ENCODE results near the gene MSH5. TPM values are rescaled to one million over a fixed set of nuclear protein-coding genes. Genes with fewer than 3 reads are reported as not detected.
"Not testable (repeated sequence)": the region's sequence is repeated elsewhere in the genome, so short reads cannot be mapped to it uniquely, and the experiment has no call there.

The MSH5 gene
- polyA plus RNA-seq, 1 donor from 2014 or later: 7.8 TPM

- H3K4me3 ChIP-seq (ENCODE audit: low read length): peak overlapping the region; percentile 76
- H2AFZ ChIP-seq (ENCODE audit: low read depth, low read length): peak overlapping the region; percentile 70
- no peaks in the 10 kb centered on the region for H3K9me3 ChIP-seq (ENCODE audit: low read length)
- H3F3A ChIP-seq (ENCODE audit: insufficient read depth, low read length, poor library complexity, severe bottlenecking): no peaks in the 10 kb centered on the region
- H3K79me2 ChIP-seq (replicated peaks; ENCODE audit: insufficient read depth, low read length): peaks cover 9% of the 10 kb centered on the region
- no peaks in the 10 kb centered on the region for H4K20me1 ChIP-seq (ENCODE audit: insufficient read depth)
- H3K9me2 ChIP-seq (ENCODE audit: insufficient read depth, low read length): no peaks in the 10 kb centered on the region
- H3K27me3 ChIP-seq (ENCODE audit: insufficient read depth, low read depth, low read length): no peaks in the 10 kb centered on the region
- TF ChIP-seq, protein P1, sequence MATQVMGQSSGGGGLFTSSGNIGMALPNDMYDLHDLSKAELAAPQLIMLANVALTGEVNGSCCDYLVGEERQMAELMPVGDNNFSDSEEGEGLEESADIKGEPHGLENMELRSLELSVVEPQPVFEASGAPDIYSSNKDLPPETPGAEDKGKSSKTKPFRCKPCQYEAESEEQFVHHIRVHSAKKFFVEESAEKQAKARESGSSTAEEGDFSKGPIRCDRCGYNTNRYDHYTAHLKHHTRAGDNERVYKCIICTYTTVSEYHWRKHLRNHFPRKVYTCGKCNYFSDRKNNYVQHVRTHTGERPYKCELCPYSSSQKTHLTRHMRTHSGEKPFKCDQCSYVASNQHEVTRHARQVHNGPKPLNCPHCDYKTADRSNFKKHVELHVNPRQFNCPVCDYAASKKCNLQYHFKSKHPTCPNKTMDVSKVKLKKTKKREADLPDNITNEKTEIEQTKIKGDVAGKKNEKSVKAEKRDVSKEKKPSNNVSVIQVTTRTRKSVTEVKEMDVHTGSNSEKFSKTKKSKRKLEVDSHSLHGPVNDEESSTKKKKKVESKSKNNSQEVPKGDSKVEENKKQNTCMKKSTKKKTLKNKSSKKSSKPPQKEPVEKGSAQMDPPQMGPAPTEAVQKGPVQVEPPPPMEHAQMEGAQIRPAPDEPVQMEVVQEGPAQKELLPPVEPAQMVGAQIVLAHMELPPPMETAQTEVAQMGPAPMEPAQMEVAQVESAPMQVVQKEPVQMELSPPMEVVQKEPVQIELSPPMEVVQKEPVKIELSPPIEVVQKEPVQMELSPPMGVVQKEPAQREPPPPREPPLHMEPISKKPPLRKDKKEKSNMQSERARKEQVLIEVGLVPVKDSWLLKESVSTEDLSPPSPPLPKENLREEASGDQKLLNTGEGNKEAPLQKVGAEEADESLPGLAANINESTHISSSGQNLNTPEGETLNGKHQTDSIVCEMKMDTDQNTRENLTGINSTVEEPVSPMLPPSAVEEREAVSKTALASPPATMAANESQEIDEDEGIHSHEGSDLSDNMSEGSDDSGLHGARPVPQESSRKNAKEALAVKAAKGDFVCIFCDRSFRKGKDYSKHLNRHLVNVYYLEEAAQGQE (IDR thresholded peaks at IDR 0.05; ENCODE audit: borderline replicate concordance): no peak
- TF ChIP-seq RAD21 (conservative IDR thresholded peaks at IDR 0.05) (no peak), POLR2AphosphoS5 (IDR thresholded peaks at IDR 0.05) (no peak), TAF1 (IDR thresholded peaks at IDR 0.05; ENCODE audit: low read depth) (no peak), EP300 (conservative IDR thresholded peaks at IDR 0.05; ENCODE audit: poor library complexity, severe bottlenecking) (no peak)
- TF ChIP-seq, protein P2, sequence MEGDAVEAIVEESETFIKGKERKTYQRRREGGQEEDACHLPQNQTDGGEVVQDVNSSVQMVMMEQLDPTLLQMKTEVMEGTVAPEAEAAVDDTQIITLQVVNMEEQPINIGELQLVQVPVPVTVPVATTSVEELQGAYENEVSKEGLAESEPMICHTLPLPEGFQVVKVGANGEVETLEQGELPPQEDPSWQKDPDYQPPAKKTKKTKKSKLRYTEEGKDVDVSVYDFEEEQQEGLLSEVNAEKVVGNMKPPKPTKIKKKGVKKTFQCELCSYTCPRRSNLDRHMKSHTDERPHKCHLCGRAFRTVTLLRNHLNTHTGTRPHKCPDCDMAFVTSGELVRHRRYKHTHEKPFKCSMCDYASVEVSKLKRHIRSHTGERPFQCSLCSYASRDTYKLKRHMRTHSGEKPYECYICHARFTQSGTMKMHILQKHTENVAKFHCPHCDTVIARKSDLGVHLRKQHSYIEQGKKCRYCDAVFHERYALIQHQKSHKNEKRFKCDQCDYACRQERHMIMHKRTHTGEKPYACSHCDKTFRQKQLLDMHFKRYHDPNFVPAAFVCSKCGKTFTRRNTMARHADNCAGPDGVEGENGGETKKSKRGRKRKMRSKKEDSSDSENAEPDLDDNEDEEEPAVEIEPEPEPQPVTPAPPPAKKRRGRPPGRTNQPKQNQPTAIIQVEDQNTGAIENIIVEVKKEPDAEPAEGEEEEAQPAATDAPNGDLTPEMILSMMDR (IDR thresholded peaks at IDR 0.05; ENCODE audit: poor library complexity, severe bottlenecking): no peak
- H3K9ac ChIP-seq (ENCODE audit: low read length): peak overlapping the region; percentile 78
- H3K4me2 ChIP-seq (ENCODE audit: low read length): peak overlapping the region; percentile 77
- H3K36me3 ChIP-seq (ENCODE audit: insufficient read depth, low read length): no peaks in the 10 kb centered on the region
- peak overlapping the region; percentile 83 for H3K27ac ChIP-seq (ENCODE audit: low read length)
Observed at GRCh38 chr6:31805939-31806469, 66.2 kb downstream of the MSH5 start.

GRCh38 chr6:31806470-31807272 is 66.9 kb downstream of the MSH5 start, which contains the start of gene LSM2:
LSM2 (minus strand) TSS chr6:31806966; CDS start chr6:31806757, 209 bp downstream.
- no peaks in the 10 kb centered on the region for H3K27me3 ChIP-seq (ENCODE audit: insufficient read depth, low read depth, low read length)
- no peaks in the 10 kb centered on the region for H3F3A ChIP-seq (ENCODE audit: insufficient read depth, low read length, poor library complexity, severe bottlenecking)
- peaks cover 9% of the 10 kb centered on the region for H3K79me2 ChIP-seq (replicated peaks; ENCODE audit: insufficient read depth, low read length)
- no peaks in the 10 kb centered on the region for H3K9me3 ChIP-seq (ENCODE audit: low read length)
- H2AFZ ChIP-seq (ENCODE audit: low read depth, low read length): peak within 1 kb of the TSS; percentile 70
- peak within 1 kb of the TSS; percentile 77 for H3K4me2 ChIP-seq (ENCODE audit: low read length)
- H3K4me3 ChIP-seq (ENCODE audit: low read length): peak within 1 kb of the TSS; percentile 76
- H3K9ac ChIP-seq (ENCODE audit: low read length): peak within 1 kb of the TSS; percentile 78
- no peaks in the 10 kb centered on the region for H4K20me1 ChIP-seq (ENCODE audit: insufficient read depth)
- H3K9me2 ChIP-seq (ENCODE audit: insufficient read depth, low read length): no peaks in the 10 kb centered on the region
- peak within 1 kb of the TSS; percentile 83 for H3K27ac ChIP-seq (ENCODE audit: low read length)
- TF ChIP-seq, protein P1 (IDR thresholded peaks at IDR 0.05; ENCODE audit: borderline replicate concordance): peak; percentile 15
- TF ChIP-seq EZH2 (IDR thresholded peaks at IDR 0.05; ENCODE audit: borderline replicate concordance, insufficient read depth, low read length, poor library complexity, severe bottlenecking) (no peak), MXI1 (conservative IDR thresholded peaks at IDR 0.05; ENCODE audit: poor library complexity, severe bottlenecking) (peak; percentile 86), EP300 (conservative IDR thresholded peaks at IDR 0.05; ENCODE audit: poor library complexity, severe bottlenecking) (peak; percentile 31), RAD21 (conservative IDR thresholded peaks at IDR 0.05) (peak; percentile 52), TAF1 (IDR thresholded peaks at IDR 0.05; ENCODE audit: low read depth) (peak; percentile 57), POLR2AphosphoS5 (IDR thresholded peaks at IDR 0.05) (peak; percentile 79), SMC3 (conservative IDR thresholded peaks at IDR 0.05; ENCODE audit: poor library complexity) (peak; percentile 31)
- TF ChIP-seq, protein P2 (IDR thresholded peaks at IDR 0.05; ENCODE audit: poor library complexity, severe bottlenecking): peak; percentile 58
- H3K36me3 ChIP-seq (ENCODE audit: insufficient read depth, low read length): no peaks in the 10 kb centered on the region

DNA sequence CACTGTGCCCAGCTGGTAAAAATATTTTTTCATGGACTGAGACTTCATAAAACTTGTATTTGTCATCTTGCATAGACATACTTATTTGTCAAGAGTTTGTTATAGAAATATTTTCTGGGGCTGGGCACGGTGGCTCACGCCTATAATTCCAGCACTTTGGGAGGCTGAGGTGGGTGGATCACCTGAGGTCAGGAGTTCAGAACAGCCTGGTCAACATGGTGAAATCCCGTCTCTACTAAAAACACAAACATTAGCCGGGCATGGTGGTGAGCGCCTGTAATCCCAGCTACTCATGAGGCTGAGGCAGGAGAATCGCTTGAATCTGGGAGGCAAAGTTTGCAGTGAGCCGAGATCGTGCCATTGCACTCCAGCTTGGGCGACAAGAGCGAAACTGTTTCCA is 68.8 kb downstream of the MSH5 start:
- not testable (repeated sequence) for H3K4me2 ChIP-seq (ENCODE audit: low read length); H3K27ac ChIP-seq (ENCODE audit: low read length); H3F3A ChIP-seq (ENCODE audit: insufficient read depth, low read length, poor library complexity, severe bottlenecking); H3K9me3 ChIP-seq (ENCODE audit: low read length); H3K79me2 ChIP-seq (replicated peaks; ENCODE audit: insufficient read depth, low read length); H3K36me3 ChIP-seq (ENCODE audit: insufficient read depth, low read length); H4K20me1 ChIP-seq (ENCODE audit: insufficient read depth); H3K4me3 ChIP-seq (ENCODE audit: low read length); H2AFZ ChIP-seq (ENCODE audit: low read depth, low read length); H3K9ac ChIP-seq (ENCODE audit: low read length); H3K9me2 ChIP-seq (ENCODE audit: insufficient read depth, low read length); H3K27me3 ChIP-seq (ENCODE audit: insufficient read depth, low read depth, low read length)

Measured in neural cell (in vitro differentiated cells).